GM21723 (cell line): ENCODE results near the gene KRTAP5-5.

Experiments used
- ATAC-seq: cut with Tn5 transposase; IDR thresholded peaks from one replicate; pipeline ENCODE4 v1.9.1; 2021; ENCODE audit warnings: mild to moderate bottlenecking, moderate library complexity; ENCODE audit not compliant: unreplicated experiment

KRTAP5-5 gene

DNA sequence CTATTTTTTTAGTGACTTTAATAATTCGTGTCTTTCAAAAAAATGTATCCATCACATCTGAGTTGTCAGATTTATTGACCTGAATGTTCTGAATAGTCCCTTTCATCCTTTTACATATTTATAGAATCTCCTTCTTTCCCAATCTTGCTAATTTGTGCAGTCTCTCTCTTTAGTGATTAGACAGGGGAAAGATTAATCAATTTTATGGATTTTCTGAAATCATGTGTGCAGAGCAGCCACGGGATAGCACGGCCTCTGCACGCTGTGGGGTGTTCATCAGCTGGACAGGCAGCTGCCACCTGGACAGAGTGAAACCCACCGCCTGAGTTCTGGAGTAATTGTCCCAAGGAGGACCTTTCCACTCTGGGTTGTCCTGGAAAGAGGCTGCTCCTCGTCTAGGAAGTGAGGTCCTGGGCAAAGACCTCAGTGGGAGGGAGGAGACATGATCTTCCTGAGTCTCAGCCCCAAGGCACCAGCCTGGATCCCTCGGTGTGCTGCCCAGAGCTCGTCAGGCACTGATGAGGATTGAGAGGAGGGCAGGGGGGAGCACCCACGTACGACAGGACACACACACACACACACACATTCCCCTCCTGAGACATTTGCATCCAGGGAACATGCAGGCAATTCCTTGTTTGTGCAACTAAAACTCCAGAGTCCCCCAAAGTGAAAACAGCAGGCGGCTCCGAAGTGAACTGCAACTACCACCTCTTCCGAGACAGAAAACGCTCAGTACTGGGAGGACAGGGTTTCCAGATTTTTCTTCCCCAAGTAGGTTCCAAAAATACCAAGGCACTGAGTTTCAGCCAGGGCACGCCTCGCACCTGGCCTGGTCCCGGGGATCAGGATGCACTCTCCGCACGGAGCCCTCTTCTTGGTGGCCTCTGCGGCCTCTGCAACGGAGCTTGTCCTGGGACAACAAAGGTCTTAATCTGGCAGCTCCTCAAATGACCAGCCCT is 44.9 kb downstream of the KRTAP5-5 start:
- ATAC-seq = no peak

DNA sequence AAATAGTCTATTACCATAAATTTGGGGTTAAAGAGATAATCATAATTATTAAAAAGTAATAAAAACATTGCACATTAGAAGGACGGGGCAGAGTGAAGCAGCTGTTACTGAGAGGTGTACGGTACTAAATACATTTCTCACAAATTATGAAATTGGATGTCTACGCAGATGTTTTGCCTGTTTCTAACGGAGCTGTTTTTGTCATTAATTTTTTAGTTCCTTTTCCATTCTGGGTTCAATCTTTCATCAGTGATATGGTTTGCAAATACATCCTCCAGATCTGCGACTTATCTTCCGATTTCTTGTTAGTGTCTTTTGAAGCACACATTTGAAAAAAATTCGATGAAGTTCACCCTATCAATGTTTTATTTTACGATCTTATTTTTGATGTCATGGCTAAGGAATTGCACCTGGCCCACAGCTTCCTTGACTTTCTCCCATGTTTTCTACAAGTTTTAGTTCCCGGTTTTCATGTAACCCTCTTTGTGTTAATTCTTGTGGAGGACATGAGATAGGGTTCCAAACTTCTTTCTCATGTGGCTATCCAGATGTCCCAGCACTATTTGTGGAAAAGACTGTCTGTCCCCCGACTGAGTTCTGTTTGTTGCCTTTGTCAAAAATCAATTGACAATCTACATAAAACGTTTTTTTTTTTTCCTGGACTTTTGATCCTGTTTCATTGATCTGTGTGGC is 46.1 kb downstream of the KRTAP5-5 start:
- no peak for ATAC-seq

DNA sequence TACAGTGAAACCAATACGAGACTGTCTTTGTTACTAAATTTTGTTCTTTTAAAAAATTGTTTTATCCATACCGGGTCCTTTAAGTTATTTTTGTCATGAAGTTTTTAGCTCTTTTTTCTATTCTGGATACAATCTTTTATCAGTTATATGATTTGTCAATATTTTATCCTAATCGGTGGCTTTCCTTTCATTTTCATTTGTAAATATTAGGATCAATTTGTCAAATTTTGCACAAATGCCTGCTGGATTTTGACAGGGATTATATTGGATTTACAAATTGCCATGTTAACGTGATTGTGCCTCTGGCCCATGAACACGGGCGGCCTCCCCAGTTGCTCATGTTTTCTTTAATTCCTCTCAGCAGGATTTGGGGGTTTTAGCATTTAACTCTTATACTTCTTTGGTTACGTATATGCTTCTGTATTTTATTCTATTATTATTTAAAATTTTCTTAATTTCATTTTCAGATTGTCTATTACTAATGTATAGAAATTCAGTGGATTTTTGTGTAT is 46.7 kb downstream of the KRTAP5-5 start:
- ATAC-seq = no peak

DNA sequence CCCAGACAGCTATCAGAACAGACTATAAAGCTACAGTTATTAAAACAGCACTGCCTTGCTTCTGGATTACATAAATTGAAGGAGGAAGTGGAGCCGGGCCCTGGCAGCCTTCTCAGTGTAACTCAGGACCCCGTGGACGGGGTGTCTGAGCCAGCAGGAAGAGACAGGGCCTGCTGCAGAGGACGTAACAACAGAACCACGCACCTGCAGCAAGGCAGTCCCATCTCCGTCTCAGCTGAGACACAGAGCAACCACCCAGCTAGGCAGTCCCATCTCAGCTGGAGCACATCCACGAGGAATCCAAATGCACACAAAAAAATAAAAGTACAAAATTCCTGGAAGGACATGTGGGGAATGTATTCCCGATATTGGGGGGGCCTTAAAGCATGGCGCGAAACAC is 50.3 kb downstream of the KRTAP5-5 start:
- no peak for ATAC-seq
